GM19025 (cell line): ENCODE results near the gene OFD1.
"Not testable (repeated sequence)": the region's sequence is repeated elsewhere in the genome, so short reads cannot be mapped to it uniquely, and the experiment has no call there.

Experiments
- ATAC-seq: cut with Tn5 transposase; IDR thresholded peaks from one replicate; pipeline ENCODE4 v1.9.1; 2021; ENCODE audit warnings: mild to moderate bottlenecking, low read depth, moderate library complexity; ENCODE audit not compliant: unreplicated experiment

Gene OFD1

DNA sequence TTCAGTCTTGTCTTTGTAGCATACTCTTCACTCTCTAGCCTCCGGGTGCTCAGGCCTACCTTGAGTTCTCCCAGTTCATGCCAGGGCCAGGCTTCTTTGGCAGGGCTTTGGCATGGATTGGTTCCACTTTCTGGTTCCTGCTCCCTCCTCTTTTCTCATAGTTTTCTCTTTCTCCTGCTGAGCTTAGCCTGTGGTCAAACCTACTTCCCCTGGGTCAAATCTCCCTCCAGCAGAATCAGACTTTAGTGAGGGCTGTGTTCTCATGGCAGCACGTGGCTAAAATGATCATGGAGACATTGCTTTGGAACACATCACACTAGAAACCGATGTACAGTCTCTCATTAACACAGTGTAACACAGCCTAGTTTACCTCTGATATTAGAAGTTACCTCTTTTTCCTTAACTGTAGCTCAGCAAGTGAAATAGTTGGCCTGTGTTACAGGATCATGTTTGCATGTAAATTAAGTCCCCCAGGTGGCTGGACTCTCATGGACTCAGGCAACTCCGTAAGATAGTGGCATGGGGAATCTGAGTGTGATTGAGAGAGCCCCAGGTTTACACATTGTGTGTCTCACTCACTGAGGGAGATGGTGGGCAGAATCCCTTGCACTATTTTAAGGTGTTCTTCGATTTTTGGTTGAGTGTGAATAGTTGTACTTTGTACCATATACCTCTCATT lies 32.3 kb upstream of the OFD1 start:
- no peak for ATAC-seq

DNA sequence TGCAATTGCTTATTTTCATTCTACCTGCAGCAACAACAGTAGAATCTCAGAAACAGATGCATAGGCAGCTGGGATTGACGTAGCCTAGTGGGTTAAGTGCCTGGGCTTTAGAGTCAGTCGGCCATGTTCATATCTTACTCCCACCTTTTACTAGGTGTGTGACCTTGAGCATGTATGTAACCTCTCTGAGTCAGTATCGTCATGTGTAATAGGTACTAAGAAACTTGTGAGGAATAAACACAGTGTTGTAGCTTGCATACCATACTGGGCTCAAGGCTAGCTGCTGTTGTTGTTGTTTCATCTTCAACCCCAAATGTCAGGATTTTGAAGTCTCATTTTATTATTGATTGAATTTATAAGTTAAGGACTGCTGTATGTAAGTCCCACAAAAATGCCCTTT lies 31.4 kb upstream of the OFD1 start:
- no peak for ATAC-seq

GRCh38 chrX:13703589-13703988 lies 31.0 kb upstream of the OFD1 start:
- no peak for ATAC-seq

DNA sequence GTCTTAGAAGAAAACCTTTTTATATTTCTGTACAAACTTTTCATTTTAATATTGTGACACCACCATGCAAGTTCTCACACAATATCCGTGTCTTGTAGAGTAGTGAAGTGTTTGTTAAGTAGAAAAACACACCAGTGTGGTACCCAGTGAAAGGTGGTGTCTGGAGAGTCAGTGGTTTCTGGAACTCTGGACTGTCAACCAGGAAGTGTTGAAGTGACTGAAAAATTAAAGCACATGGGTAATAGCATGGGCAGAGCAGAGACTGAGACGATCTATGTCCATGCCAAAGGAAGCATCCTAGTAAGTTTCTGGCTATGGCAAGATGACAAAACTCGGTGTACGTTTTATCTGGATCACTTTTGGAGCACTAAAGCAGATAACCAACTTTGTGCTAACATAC lies 23.4 kb upstream of the OFD1 start:
- ATAC-seq: no peak

DNA sequence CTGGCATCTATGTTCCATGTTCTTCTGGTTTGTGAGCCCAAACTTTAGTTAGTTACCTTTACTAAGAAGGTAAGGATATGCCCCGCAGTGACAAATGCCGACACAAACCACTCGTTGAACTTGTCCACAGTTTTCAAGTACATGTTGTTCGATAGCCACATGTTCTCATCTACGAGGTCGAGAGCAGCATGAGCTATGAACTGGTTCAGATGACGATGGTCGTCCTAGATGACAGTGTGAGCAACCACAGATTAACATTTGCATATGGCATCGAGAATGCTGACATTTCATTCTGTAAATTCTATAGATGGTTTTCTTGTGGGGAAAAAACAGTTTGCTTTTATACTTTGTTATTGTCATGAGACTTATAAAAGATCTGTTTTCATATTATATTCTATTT lies 18.1 kb upstream of the OFD1 start:
- ATAC-seq: no peak

DNA sequence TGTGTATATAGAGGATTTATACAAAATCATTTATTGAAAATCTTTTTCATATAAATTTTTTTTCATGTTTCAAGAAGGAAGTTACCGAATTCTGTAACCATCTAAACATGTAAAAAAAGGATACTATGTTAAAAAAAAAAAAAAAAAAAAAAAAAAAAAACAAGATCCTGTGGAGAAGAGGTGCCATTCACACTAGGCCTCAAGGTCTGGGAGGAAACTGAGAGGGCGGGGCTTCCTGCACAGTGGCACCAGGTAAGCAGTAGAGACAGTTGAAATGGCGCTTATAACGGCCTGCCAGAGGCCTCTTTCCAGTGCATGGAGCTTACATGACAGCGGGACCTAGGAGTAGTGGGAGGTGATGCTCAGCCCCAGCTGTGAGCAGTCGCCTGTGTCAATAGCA lies 17.6 kb upstream of the OFD1 start:
- ATAC-seq: no peak

DNA sequence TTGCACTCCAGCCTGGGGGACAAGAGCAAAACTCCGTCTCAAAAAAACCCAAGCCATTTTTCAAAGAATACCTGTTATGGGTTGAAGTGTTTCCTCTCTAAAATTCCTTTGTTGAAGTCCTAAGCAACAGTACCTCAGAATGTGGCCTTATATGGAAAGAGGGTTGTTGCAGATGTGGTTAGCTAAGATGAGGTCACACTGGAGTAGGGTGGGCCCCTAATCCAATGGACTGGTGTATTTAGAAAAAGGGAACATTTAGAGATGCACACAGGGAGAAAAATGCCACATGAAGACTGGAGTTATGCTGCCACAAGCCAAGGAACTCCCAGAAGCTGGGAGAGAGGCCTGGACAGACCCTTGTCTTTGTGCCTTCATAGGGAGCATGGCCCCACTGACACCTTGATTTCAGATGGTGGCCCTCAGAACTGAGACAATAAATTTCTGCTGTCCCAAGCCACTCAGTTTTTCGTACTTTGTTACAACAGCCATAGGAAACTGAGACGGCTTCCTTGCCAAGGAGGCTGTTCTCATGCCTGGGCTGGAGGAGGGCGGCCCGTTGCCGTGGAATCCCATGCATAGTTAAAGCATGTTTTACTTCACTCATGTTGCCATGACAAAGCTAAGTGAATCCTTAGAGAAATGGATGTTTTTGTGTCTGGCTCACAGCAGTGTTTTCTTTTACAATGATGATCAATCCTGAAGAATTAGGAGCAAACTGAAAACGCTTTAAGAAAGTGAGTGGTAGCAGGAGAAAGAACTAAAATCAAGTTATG lies 16.7 kb upstream of the OFD1 start:
- ATAC-seq: no peak

DNA sequence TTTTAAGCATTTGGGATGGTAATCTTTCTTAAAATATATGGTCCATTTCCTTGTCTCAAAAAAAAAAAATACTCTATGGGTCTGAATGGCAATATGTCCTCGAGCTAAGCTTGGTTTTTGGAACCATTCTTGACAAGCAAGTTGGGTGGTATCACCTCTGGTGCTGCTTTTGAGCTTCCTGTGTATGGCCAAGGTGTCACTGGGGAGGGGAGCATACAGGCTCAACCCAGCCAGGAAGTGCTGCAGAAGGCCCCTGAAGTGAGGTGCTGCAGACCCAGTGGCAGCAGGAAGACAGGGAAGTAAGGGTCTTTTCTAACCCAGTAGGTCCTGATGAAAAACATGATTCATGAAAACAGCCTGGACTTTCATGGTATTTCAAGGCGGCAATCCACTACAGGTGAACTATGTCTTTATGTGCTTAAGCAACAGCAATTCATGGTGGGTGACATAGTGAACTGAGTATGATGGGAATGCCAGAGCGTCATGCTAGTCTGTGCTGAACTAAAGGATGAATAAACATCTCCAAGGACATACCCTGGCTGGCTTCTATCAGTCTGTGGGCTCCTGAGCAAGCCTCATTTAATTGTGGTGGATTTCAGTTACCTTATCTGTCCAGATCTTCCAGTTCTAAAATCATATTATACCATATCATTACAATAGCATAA lies 15.2 kb upstream of the OFD1 start:
- no peak for ATAC-seq

GRCh38 chrX:13721371-13721770 lies 13.2 kb upstream of the OFD1 start:
- no peak for ATAC-seq

GRCh38 chrX:13721819-13722519 lies 12.6 kb upstream of the OFD1 start:
- no peak for ATAC-seq

- not testable (repeated sequence) for ATAC-seq
These were observed 9.7 kb upstream of the OFD1 start for GRCh38 chrX:13724878-13725277.

DNA sequence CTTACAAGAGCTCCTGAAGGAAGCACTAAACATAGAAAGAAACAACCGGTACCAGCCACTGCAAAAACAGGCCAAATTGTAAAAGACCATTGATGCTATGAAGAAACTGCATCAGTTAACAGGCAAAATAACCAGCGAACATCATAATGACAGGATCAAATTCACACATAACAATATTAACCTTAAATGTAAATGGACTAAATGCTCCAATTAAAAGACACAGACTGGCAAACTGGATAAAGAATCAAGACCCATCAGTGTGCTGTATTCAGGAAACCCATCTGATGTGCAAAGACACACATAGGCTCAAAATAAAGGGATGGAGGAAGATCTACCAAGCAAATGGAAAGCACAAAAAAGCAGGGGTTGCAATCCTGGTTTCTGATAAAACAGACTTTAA lies 8.0 kb upstream of the OFD1 start:
- ATAC-seq: not testable (repeated sequence)

GRCh38 chrX:13730523-13730922 lies 4.0 kb upstream of the OFD1 start:
- ATAC-seq: not testable (repeated sequence)

- ATAC-seq: no peak
These were observed 2.1 kb upstream of the OFD1 start for GRCh38 chrX:13732246-13733067.

DNA sequence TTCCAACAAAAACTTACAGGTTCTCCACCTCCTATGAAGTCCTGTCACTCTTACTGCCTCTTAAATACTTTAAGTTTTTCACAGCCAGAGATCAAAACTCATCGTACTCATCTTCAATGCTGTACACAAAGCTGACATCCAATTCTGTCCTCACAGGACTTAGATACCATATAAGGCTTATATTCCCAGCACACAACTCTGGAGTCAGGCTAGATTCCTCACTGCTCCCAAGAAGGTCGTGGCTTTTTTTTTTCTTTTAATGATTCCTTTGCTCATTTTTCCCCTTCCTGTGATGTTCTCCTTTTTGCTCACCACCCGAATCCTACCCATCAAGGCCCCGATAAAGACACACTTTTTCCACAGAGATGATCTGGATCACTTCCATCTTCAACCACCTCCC lies 1.0 kb upstream of the OFD1 start:
- ATAC-seq: no peak

DNA sequence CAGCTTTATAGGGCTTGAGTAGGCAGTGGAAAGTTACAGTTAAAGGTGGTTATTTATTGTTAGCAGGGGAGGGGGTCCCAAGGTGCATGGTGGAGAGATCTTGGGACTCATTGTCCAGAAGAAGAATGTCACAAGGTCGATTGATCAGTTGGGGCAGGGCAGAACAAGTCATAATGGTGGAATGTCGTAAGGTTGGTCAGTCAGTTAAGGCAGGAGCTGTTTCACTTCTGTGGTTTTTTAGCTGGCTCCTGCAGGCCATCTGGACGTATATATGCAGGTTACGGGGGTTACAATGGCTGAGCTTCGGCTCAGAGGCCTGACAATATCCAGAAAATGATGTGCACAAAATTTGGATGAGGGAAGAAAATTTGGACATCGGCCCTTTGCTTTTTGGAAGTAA lies 7.1 kb downstream of the OFD1 start:
- ATAC-seq: no peak

GRCh38 chrX:13742397-13743176 lies 8.0 kb downstream of the OFD1 start:
- peak; percentile 86 for ATAC-seq

- ATAC-seq: no peak
These were observed 13.3 kb downstream of the OFD1 start for GRCh38 chrX:13747836-13748235.

- no peak for ATAC-seq
These were observed 13.9 kb downstream of the OFD1 start for GRCh38 chrX:13748486-13748885.
